GM19099 (cell line): ENCODE measurements around the gene CASP7.

ENCODE experiments used
- POLR2A ChIP-seq: IDR thresholded peaks from 3 replicates; pipeline ENCODE4 v1.6.1; 2011; ENCODE audit warnings: low read depth; ENCODE audit not compliant: insufficient read length; ENCODE audit errors: extremely low read depth

Gene CASP7

GRCh38 chr10:113752553-113752952 lies 72.8 kb downstream of the CASP7 start:
- no peak for TF ChIP-seq POLR2A

DNA sequence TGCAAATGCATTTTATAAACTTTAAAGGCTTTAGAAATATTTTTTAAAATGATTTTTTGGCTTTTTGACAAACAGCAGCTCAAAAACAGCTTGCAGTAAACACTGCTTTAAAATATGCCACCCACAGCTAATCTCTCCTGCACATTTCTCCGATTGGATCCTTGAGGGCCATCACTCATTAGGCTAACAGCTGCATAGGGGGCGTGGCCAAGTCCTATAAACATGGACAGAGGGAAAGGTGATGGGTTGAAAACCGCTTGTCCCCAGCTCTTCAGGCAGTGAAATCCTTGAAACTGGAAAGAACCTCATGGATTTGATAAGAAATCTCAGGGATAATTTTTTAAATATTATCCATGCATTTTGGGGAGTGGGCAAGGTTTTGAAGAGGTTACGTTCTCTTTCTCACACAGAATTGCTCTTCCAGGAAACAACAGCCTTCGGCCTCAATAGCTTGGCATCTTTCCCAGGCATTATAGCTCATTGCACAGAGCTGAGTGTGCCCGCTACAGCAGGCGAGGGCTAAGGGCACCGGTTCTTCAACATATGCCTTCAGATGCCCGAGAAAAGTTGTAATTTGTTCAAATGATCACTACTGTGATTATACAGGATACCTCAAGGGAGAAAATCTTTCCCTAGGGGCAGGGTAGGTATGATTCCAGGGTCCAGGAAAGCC lies 73.4 kb downstream of the CASP7 start:
- no peak for TF ChIP-seq POLR2A

GRCh38 chr10:113754125-113754524 lies 74.4 kb downstream of the CASP7 start:
- TF ChIP-seq POLR2A = no peak

DNA sequence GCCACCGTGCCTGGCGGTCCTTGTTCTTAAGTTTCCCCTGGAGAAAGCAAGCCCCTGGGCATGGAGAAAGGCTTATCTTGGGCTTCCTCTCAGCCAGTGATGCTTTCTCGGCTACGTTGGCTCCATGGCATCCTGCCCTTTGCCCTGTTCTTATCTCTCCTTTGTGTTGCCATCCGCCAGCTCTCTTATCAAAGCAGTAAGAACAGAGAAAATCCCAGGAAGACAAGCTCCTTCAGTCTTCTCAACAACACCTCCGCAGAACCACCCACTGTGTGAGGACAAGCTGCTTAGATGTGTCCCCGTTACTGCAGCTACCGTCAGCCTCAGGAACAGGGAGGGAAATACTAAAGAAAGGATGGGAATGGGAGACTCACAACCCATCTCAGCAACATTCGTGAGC lies 75.1 kb downstream of the CASP7 start:
- TF ChIP-seq POLR2A = no peak

DNA sequence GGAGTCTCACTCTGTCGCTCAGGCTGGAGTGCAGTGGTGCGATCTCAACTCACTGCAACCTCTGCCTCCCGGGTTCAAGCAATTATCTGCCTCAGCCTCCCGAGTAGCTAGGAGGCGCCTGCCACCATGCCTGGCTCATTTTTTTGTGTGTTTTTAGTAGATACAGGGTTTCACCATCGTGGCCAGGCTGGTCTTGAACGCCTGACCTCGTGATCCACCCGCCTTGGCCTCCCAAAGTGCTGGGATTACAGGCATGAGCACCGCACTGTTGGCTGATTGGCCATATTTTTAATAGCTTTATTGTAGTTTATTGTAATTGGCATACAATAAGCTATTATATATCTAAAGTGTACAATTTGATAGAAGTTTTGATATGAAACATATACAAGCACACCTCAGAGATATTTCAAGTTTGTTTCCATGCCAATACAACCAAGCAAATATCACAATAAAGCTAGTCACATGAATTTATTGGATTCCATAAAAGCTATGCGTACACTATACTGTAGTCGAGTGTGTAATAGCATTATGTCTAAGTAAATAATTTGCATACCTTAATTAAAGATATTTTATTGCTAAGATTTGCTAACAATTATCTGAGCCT lies 77.3 kb downstream of the CASP7 start:
- no peak for TF ChIP-seq POLR2A

DNA sequence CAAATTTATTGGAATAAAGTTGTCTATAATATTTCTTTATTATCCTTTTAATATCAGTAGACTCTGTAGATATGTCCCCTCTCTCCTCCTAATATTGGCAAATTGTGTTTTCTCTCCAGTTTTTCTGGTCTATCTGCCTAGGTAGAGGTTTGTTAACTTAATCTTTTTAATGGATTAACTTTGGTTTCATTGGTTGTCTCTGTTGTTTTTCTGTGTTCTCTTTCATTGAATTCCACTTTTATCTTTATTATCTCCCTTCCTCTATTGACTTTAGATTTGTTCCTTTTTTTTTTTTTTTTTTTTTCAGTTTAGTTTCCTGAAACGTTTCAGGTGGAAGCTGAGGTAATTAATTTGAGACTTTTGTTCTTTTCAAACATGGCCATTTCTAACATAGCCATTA lies 82.4 kb downstream of the CASP7 start:
- no peak for TF ChIP-seq POLR2A

DNA sequence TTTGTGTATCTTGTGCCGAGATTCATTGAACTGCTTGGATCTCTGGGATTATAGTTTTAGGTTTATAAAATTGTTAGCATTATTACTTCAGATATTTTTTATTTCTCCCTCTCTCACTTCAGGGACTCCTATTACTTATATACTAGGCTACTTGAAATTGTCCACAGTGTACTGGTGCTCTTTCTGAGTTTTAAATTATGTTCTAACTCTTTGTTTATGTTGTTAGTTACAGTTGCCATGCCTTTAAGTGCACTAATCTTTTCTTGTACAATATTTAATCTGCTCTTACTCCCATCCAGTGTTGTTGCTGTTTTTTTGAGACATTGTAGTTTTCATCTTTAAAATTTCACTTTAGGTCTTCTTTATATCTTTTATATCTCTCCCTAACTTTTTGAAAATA lies 84.9 kb downstream of the CASP7 start:
- TF ChIP-seq POLR2A = no peak

DNA sequence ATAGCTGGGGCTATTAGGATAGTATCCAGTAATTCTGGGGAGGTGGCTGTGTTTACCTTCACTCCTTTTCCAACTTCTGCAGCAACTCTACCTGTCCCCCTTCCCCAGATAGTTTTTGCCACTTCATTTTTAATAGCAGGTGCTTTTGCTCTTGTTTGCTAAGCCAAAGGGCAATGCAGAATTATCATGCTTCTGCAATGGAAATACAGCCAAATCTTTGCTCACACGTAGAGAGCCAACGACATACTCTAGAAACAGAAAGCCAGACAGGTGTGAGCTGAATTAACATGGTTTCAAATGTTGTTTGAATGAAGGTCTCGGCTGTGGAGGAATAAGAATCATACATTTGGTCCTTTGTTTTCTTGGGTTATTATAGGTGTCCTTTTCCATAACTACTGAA lies 86.2 kb downstream of the CASP7 start:
- no peak for TF ChIP-seq POLR2A

- no peak for TF ChIP-seq POLR2A
Measured at GRCh38 chr10:113767222-113767621, 87.5 kb downstream of the CASP7 start.

- no peak for TF ChIP-seq POLR2A
Measured at GRCh38 chr10:113770346-113770745, 90.6 kb downstream of the CASP7 start.

- no peak for TF ChIP-seq POLR2A
Measured at GRCh38 chr10:113775686-113776294, 96.1 kb downstream of the CASP7 start.

DNA sequence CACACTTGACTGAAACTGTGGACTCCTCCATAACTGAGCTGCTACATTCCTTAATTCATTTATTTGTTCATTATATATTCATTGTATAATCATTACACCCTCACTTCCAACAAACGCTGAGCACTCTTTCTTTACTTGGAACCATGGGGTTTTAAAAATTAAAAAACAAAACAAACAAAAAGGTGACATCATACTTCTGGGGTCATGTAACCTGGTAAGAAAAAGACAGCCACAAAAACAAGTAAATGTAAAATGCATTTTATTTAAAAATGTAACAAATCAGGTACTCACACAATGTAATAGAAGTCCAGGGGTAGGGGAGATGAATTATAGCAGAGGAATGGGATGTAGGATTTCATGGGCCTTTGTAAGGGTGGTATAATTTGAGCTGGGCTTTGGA lies 96.8 kb downstream of the CASP7 start:
- no peak for TF ChIP-seq POLR2A
